ENCODE results near the gene CGREF1.

The CGREF1 gene

GRCh38 chr2:27136751-27137150, 17.8 kb upstream of the CGREF1 start:
- H3K27ac ChIP-seq: no peak overlapping the region
- no peak for TF ChIP-seq CTCF (conservative IDR thresholded peaks at IDR 0.05)

GRCh38 chr2:27135478-27135955, 16.6 kb upstream of the CGREF1 start:
- no peak for TF ChIP-seq CTCF (conservative IDR thresholded peaks at IDR 0.05)
- no peak overlapping the region for H3K27ac ChIP-seq

DNA sequence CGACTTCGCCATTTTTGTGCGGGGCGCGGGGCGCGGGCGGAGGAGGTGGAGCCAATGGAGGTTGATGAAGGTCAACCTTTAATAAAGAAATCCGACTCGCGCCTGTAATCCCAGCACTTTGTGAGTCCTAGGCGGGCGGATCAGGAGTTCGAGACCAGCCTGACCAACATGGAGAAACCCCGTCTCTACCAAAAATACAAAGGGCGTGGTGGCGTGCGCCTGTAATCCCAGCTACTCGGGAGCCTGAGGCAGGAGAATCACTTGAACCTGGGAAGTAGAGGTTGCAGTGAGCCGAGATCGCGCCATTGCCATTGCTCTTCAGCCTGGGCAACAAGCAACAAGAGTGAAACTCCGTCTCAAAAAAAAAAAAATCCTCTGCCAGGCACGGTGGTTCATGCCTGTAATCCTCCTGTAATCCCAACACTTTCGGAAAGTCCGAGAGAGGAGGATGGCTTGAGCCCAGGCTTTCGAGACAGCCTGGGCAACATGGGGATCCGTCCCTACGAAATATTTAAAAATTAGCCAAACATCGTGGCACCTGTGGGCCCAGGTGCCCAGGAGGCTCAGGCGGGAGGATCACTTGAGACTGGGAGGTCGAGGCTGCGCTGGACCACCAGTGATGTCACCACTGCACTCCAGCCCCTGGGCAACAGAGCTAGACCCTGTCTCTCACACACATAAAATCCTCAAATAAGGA, 16.0 kb upstream of the CGREF1 start:
- TF ChIP-seq CTCF (conservative IDR thresholded peaks at IDR 0.05): no peak
- peak overlapping the region; percentile 84 for H3K27ac ChIP-seq

- H3K27ac ChIP-seq: peak within 1 kb of the TSS; percentile 84
- no peak for TF ChIP-seq CTCF (conservative IDR thresholded peaks at IDR 0.05)
These were observed 15.2 kb upstream of the CGREF1 start, which contains the start of gene PREB for GRCh38 chr2:27133905-27134780. TSS of gene PREB (minus strand) at chr2:27134636. CDS start at chr2:27134421, 215 bp downstream.

DNA sequence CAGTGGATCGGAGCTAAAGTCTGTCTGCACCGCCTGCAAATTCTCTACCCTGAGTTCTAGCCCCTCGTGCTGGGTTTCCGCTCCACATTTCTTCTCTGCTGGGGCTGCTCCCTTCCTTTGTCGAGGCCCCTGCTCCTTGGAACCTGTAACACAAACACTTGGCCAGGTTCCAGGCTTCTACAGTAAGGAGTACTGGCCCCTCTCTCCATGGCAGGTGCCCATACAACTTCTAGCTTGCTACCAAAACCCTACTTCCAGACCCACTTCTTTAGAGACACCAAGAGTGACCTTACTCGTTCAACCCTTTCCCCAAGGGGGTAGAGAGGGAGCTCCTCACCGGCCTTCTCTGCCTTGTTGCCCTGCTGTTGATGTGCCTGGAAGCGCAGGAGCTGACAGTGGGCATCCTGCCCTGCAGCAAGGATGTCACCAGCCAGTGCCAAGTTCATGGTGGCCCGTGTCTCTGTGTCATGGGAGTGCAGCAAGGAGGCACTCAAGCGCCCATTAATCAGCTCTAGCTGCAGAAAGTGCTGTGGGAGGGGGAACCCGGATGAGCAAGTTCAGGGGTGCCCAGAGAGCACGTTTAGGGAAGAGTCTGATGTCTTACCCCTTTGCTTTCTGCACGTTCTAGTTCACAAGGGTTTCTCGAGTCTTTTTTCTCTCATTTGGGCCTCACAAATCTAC, 14.4 kb upstream of the CGREF1 start:
- no peak for TF ChIP-seq CTCF (conservative IDR thresholded peaks at IDR 0.05)
- peak overlapping the region; percentile 84; the same call in 1 of the 2 replicates for H3K27ac ChIP-seq

DNA sequence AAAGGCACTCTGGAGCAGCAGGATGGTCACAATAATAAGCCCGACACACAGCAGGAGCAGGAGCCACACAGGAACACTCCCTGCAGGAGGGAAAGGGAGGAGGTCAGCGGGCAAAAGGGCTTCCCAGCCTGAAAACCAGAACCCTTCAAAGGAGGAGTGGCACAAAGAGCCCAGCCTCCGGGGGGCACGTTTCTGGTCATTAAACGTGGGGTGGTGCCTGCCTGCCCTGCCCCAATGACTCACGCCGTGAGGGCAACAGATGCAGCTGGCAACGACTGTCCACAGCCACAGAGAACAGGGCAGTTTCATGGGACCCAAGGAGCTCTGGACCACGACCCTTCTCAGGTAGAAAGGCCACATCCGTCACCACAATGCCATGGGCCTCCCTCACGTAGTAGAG, 12.5 kb upstream of the CGREF1 start:
- TF ChIP-seq CTCF (conservative IDR thresholded peaks at IDR 0.05): no peak
- H3K27ac ChIP-seq: no peak overlapping the region

- TF ChIP-seq CTCF (conservative IDR thresholded peaks at IDR 0.05): no peak
- no peak overlapping the region for H3K27ac ChIP-seq
These were observed 11.5 kb upstream of the CGREF1 start for GRCh38 chr2:27130396-27130795.
